Cardiac fibroblast (primary cell): ENCODE results near the gene FBXW8.

Source experiments
- DNase-seq, 2 donors: peaks; one replicate each; pipeline versions ENCODE4 v3.0.0 to v3.0.0-alpha.2; 2010; ENCODE audit warnings: low read depth in 2 of 2
- H3K4me3 ChIP-seq, 2 donors: replicated peaks in 1 of 2; 1 replicate in 1 of 2; 2 replicates in 1 of 2; pipeline ENCODE4 v1.5.1; 2011; ENCODE audit warnings: low read depth in 2 of 2, low read length in 2 of 2, mild to moderate bottlenecking in 2 of 2, moderate library complexity in 1 of 2
- CTCF ChIP-seq: IDR thresholded peaks from one replicate; pipeline ENCODE4 v1.5.1; 2011; ENCODE audit warnings: low read depth, mild to moderate bottlenecking, low read length, inconsistent platforms

Gene FBXW8

GRCh38 chr12:116922194-116922897, 11.6 kb downstream of the FBXW8 start:
- no peak overlapping the region for H3K4me3 ChIP-seq
- TF ChIP-seq CTCF, result no peak
- DNase-seq, result peak; percentile 25 to 53

DNA sequence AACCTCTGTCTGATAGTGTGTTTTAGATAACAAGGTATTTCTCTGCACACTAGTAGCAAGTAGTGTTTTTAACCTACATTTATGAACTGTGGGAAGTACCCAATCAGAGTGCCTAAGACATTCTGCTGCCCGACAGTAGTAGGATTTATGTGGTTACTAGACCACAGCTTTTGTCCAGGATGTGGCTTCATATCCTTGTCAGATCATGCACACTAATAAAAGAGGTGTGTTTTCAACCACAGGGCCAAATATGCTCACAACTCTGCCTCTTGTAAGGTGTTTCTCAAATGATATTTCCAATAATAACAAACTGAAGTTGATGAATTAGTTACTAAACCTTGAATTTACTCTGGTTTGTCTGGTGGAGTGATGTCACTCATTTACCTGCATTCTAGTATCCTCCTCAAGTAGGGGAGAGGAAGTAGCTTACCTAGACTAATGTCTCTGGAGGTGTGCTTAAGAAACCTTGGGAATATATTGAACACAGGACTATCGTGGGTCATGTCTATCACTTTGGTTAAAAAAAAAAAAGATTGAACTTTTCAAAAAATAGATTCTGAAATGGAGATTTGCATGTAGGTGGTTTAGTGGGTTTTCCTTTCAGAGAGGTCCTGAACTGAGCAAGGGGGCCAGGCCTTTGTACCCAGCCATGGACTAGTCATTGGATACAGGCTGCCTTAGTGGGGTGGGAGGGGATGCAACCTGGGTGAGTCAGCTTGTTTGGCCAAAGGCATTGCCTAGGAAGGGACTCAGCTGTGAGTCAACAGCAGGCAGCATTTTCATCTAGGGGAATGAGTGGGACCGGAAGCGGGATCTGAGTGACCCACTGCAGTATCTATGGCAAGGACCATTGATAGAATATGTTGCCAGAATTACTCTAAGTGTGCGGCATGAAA, 14.1 kb downstream of the FBXW8 start:
- no peak overlapping the region for H3K4me3 ChIP-seq
- no peak for TF ChIP-seq CTCF
- peak; percentile 52 to 84 for DNase-seq

- H3K4me3 ChIP-seq, result no peak overlapping the region
- DNase-seq, result no peak
- TF ChIP-seq CTCF, result no peak
These were observed 15.8 kb downstream of the FBXW8 start for GRCh38 chr12:116926283-116927243.

DNA sequence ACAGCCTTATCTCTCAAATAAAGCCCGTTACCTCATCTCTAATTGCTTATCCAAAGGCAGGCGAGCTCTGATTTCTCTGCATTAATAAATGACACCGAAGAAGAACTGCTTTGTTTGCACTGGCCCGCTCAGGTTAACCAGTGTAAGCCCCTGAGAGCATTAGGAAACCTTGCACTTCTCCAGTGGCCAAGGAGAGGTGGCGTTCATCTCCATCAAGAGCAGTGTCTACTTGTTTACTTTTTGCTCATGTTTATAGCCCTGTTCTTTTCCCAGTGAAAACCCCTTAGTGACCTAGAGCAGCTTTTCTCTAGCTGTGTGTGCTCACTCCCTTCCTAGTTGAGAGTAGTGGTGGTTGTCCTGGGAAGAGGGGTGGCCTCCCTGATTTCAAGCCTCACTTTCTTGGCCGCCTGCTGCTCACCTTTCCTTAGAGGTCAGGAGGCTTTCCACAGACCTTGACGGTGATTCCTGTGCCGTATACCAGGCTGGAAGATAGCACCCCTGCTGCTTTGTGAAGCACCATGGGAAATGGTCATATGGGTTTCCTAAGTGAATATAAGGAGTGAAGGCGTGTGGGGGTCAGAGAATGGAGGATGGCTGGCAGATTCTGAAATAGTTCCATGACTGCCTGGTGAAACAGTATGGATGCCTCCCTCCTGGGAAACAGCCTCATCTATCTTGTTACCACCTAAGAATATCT, 16.6 kb downstream of the FBXW8 start:
- DNase-seq, result no peak
- no peak overlapping the region for H3K4me3 ChIP-seq
- no peak for TF ChIP-seq CTCF

- DNase-seq, result no peak
- H3K4me3 ChIP-seq, result no peak overlapping the region
- no peak for TF ChIP-seq CTCF
These were observed 17.8 kb downstream of the FBXW8 start for GRCh38 chr12:116928504-116928903.

- no peak for TF ChIP-seq CTCF
- no peak for DNase-seq
- H3K4me3 ChIP-seq, result no peak overlapping the region
These were observed 19.1 kb downstream of the FBXW8 start for GRCh38 chr12:116929885-116930284.
